GM12874 (cell line): ENCODE results near the gene PRIMA1.

Source experiments
- CTCF ChIP-seq: IDR thresholded peaks from 2 replicates; pipeline ENCODE4 v1.5.1; 2011; ENCODE audit warnings: low read depth, mild to moderate bottlenecking, control low read depth, low read length, moderate library complexity; ENCODE audit not compliant: insufficient read depth

Gene PRIMA1

GRCh38 chr14:93728651-93729016, 59.7 kb downstream of the PRIMA1 start:
- no peak for TF ChIP-seq CTCF

- no peak for TF ChIP-seq CTCF
Observed at GRCh38 chr14:93727917-93728650, 60.2 kb downstream of the PRIMA1 start.

GRCh38 chr14:93727039-93727740, 61.1 kb downstream of the PRIMA1 start:
- TF ChIP-seq CTCF: no peak

GRCh38 chr14:93725993-93726392, 62.3 kb downstream of the PRIMA1 start:
- TF ChIP-seq CTCF: no peak

- TF ChIP-seq CTCF: no peak
Observed at GRCh38 chr14:93725002-93725582, 63.2 kb downstream of the PRIMA1 start.

GRCh38 chr14:93723001-93723400, 65.3 kb downstream of the PRIMA1 start:
- no peak for TF ChIP-seq CTCF

GRCh38 chr14:93720981-93721483, 67.3 kb downstream of the PRIMA1 start:
- no peak for TF ChIP-seq CTCF
